ENCODE measurements around the gene TRMT1. TPM values are rescaled to one million over a fixed set of nuclear protein-coding genes. Genes with fewer than 3 reads are reported as not detected.

The TRMT1 gene
- total RNA-seq, 1 donor from 2014 or later: 54.2 TPM

- H3K36me3 Mint-ChIP-seq (ENCODE audit: low read depth, unreplicated experiment): peaks cover 8% of the 10 kb centered on the region
- no peaks in the 10 kb centered on the region for H3K9me3 Mint-ChIP-seq (ENCODE audit: unreplicated experiment)
- no peak overlapping the region for H3K27ac Mint-ChIP-seq (ENCODE audit: unreplicated experiment)
- no peak for TF ChIP-seq CTCF (IDR thresholded peaks at IDR 0.05; ENCODE audit: unreplicated experiment)
- DNase-seq (ENCODE audit: low spot score): no peak
- no peak overlapping the region for H3K4me3 Mint-ChIP-seq (ENCODE audit: unreplicated experiment)
- H3K4me1 Mint-ChIP-seq (ENCODE audit: unreplicated experiment): peaks cover 4% of the 10 kb centered on the region
- peaks cover 6% of the 10 kb centered on the region for H3K27me3 Mint-ChIP-seq (ENCODE audit: unreplicated experiment)
Measured at GRCh38 chr19:13076787-13077186, 39.8 kb downstream of the TRMT1 start.

GRCh38 chr19:13076320-13076719 is 40.2 kb downstream of the TRMT1 start:
- Mint-ChIP-seq H3K27ac (ENCODE audit: unreplicated experiment) (no peak overlapping the region), H3K9me3 (ENCODE audit: unreplicated experiment) (no peaks in the 10 kb centered on the region), H3K36me3 (ENCODE audit: low read depth, unreplicated experiment) (peaks cover 8% of the 10 kb centered on the region), H3K4me3 (ENCODE audit: unreplicated experiment) (no peak overlapping the region), H3K27me3 (ENCODE audit: unreplicated experiment) (peaks cover 6% of the 10 kb centered on the region), H3K4me1 (ENCODE audit: unreplicated experiment) (peaks cover 4% of the 10 kb centered on the region)
- TF ChIP-seq CTCF (IDR thresholded peaks at IDR 0.05; ENCODE audit: unreplicated experiment): no peak
- no peak for DNase-seq (ENCODE audit: low spot score)

- Mint-ChIP-seq H3K4me3 (ENCODE audit: unreplicated experiment) (no peak overlapping the region), H3K36me3 (ENCODE audit: low read depth, unreplicated experiment) (peaks cover 8% of the 10 kb centered on the region), H3K27me3 (ENCODE audit: unreplicated experiment) (peaks cover 12% of the 10 kb centered on the region), H3K9me3 (ENCODE audit: unreplicated experiment) (no peaks in the 10 kb centered on the region), H3K27ac (ENCODE audit: unreplicated experiment) (no peak overlapping the region), H3K4me1 (ENCODE audit: unreplicated experiment) (peaks cover 21% of the 10 kb centered on the region)
- no peak for TF ChIP-seq CTCF (IDR thresholded peaks at IDR 0.05; ENCODE audit: unreplicated experiment)
- DNase-seq (ENCODE audit: low spot score): no peak
Measured at GRCh38 chr19:13074378-13074777, 42.2 kb downstream of the TRMT1 start.

DNA sequence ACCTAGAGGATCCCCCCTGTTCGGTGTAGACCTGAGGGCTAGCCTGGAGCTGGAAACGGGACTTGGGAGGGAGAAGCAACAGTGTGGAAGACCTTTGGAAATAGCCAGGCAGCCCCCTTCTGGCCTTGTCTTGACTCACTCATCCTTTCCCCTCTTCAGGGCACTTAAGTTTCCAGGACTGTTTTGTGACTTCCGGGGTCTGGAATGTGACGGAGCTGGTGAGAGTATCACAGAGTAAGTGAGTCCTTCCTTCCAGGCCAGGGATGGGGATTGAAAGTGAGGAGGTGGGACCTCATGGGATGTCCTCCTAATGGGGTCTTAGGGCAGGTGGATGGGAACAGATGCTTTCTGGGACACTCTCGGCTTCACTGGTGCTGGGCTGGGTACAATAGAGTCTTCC is 43.3 kb downstream of the TRMT1 start:
- Mint-ChIP-seq H3K27ac (ENCODE audit: unreplicated experiment) (no peak overlapping the region), H3K36me3 (ENCODE audit: low read depth, unreplicated experiment) (peaks cover 8% of the 10 kb centered on the region), H3K27me3 (ENCODE audit: unreplicated experiment) (peaks cover 10% of the 10 kb centered on the region), H3K9me3 (ENCODE audit: unreplicated experiment) (no peaks in the 10 kb centered on the region), H3K4me3 (ENCODE audit: unreplicated experiment) (no peak overlapping the region), H3K4me1 (ENCODE audit: unreplicated experiment) (peaks cover 24% of the 10 kb centered on the region)
- no peak for TF ChIP-seq CTCF (IDR thresholded peaks at IDR 0.05; ENCODE audit: unreplicated experiment)
- DNase-seq (ENCODE audit: low spot score): no peak

DNA sequence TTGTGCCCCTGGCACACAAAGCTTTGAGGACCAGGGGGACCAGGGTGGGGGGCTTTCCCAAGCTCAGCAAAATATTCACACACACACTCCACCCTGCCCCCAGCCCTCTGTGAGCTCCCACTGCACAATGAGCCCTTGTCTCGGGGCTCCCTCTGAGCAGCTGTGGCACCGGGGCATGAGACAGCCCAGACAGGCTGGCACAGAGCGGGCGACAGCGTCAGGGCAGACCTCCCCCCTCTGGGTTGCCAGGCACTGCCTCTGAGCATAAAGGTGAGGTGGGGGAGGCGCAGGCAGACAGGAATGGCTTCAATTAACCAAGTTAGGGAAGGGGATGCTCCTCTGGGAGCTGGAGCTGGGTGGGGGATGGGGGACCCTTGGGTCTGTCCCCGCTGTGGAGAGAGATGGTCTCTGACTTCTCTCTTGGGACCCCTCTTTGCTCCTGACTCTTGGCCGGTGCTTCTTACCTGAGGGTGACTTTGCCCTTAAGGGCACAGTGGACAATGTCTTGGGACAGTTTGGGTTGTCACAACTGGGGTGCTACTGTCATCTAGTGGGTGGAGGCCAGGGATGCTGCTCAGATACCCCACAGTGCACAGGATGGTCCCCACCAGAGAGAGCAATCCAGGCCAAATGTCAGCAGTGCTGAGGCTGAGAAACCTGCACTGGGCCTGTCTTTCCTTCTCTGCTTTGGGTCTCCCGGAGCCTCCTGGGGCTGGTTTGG is 44.2 kb downstream of the TRMT1 start:
- peaks cover 7% of the 10 kb centered on the region for H3K27me3 Mint-ChIP-seq (ENCODE audit: unreplicated experiment)
- H3K36me3 Mint-ChIP-seq (ENCODE audit: low read depth, unreplicated experiment): peaks cover 8% of the 10 kb centered on the region
- H3K27ac Mint-ChIP-seq (ENCODE audit: unreplicated experiment): no peak overlapping the region
- no peak overlapping the region for H3K4me3 Mint-ChIP-seq (ENCODE audit: unreplicated experiment)
- H3K4me1 Mint-ChIP-seq (ENCODE audit: unreplicated experiment): peaks cover 24% of the 10 kb centered on the region
- TF ChIP-seq CTCF (IDR thresholded peaks at IDR 0.05; ENCODE audit: unreplicated experiment): no peak
- no peaks in the 10 kb centered on the region for H3K9me3 Mint-ChIP-seq (ENCODE audit: unreplicated experiment)
- no peak for DNase-seq (ENCODE audit: low spot score)

All from endothelial cell (in vitro differentiated cells).